Activated CD4-positive, alpha-beta memory T cell treated with anti-CD3 and anti-CD28 coated beads, Interleukin-2, amount 10 ng/mL, durations not matched to agents 7 days and 5 days (primary cell): ENCODE measurements around the gene TNFSF13. TPM values are rescaled to one million over a fixed set of nuclear protein-coding genes. Genes with fewer than 3 reads are reported as not detected.

ENCODE experiments used
- CTCF ChIA-PET: fragments of 350-600 bp; sonication (Branson Sonifier 250); formaldehyde crosslinking; loops from one replicate; lab custom pipeline; 2021; ENCODE audit warnings: antibody characterized with exemption, inconsistent platforms; lab: Charles Lee
- POLR2A ChIA-PET: fragments of 350-600 bp; sonication (Branson Sonifier 250); formaldehyde crosslinking; loops from one replicate; lab custom pipeline; 2021; ENCODE audit warnings: antibody characterized with exemption; lab: Charles Lee
- DNase-seq: peaks from one replicate; pipeline ENCODE4 v3.0.0-alpha.2; 2020
- H3K27ac Mint-ChIP-seq: one replicate; pipeline ENCODE4 v1.8.0; 2021; ENCODE audit warnings: mild to moderate bottlenecking, mixed read lengths
- H3K27me3 Mint-ChIP-seq: one replicate; pipeline ENCODE4 v1.8.0; 2021; ENCODE audit warnings: mixed read lengths
- H3K36me3 Mint-ChIP-seq: one replicate; pipeline ENCODE4 v1.8.0; 2021; ENCODE audit warnings: low read depth, mixed read lengths
- H3K4me1 Mint-ChIP-seq: one replicate; pipeline ENCODE4 v1.8.0; 2021; ENCODE audit warnings: mixed read lengths
- H3K4me3 Mint-ChIP-seq: one replicate; pipeline ENCODE4 v1.8.0; 2021; ENCODE audit warnings: mild to moderate bottlenecking, mixed read lengths
- H3K9me3 Mint-ChIP-seq: one replicate; pipeline ENCODE4 v1.8.0; 2021; ENCODE audit warnings: mixed read lengths
- total RNA-seq, 2 experiments: library from RNA; stranded (reverse); gene quantifications; one replicate each; pipeline ENCODE4 v1.2.3, GENCODE V29; 2021

Gene TNFSF13
- total RNA-seq, 2 experiments from 2014 or later: 1.8 to 2.0 TPM

- ChIA-PET CTCF (interaction anchor here (1.3 kb wide), 1 partner anchor 111 kb away, joined by 3 read pairs; the partner anchor contains the start of gene TP53), POLR2A (interaction anchor here (1.2 to 9.3 kb wide), 5 partner anchors 7 to 111 kb away, joined by 3 to 169 read pairs (median 80); partner anchors contain the start of genes CD68, MPDU1, SENP3 and SOX15)
- Mint-ChIP-seq H3K27me3 (no peaks in the 10 kb centered on the region), H3K27ac (peak overlapping the region; percentile 50), H3K4me1 (peaks cover 87% of the 10 kb centered on the region), H3K36me3 (peaks cover 89% of the 10 kb centered on the region), H3K9me3 (no peaks in the 10 kb centered on the region), H3K4me3 (peak overlapping the region; percentile 93)
- no peak for DNase-seq
These were observed 17.9 kb downstream of the TNFSF13 start for GRCh38 chr17:7576432-7576937.

- peaks cover 86% of the 10 kb centered on the region for H3K36me3 Mint-ChIP-seq
These were observed 19.0 kb downstream of the TNFSF13 start for GRCh38 chr17:7577327-7578199.

GRCh38 chr17:7579001-7579833 is 20.7 kb downstream of the TNFSF13 start, which contains the start of gene CD68:
Gene CD68, plus strand, starts transcription at chr17:7579638. Its CDS starts 40 bp downstream, at chr17:7579678.
- no peaks in the 10 kb centered on the region for H3K9me3 Mint-ChIP-seq
- peaks cover 88% of the 10 kb centered on the region for H3K4me1 Mint-ChIP-seq
- peaks cover 74% of the 10 kb centered on the region for H3K36me3 Mint-ChIP-seq
- POLR2A ChIA-PET: interaction anchor here (0.7 to 8.7 kb wide), 10 partner anchors 7 to 243 kb away, joined by 3 to 169 read pairs (median 4); partner anchors contain the start of genes ACAP1, POLR2A, SOX15 and TP53
- no peaks in the 10 kb centered on the region for H3K27me3 Mint-ChIP-seq
- CTCF ChIA-PET: interaction anchor here (0.6 to 2.3 kb wide), 4 partner anchors 18 to 281 kb away, joined by 3 to 11 read pairs (median 7); partner anchors contain the start of genes SENP3, TP53 and WRAP53
- peak; percentile 73 for DNase-seq
- H3K4me3 Mint-ChIP-seq: peak within 1 kb of the TSS; percentile 68
- peak within 1 kb of the TSS; percentile 92 for H3K27ac Mint-ChIP-seq

More at GRCh38 chr17:7577327-7578199, 19.0 kb downstream of the TNFSF13 start:
- no peaks in the 10 kb centered on the region for H3K9me3 Mint-ChIP-seq
- CTCF ChIA-PET: no interaction called here
- no peaks in the 10 kb centered on the region for H3K27me3 Mint-ChIP-seq
- peaks cover 87% of the 10 kb centered on the region for H3K4me1 Mint-ChIP-seq
- POLR2A ChIA-PET: interaction anchor here (1.2 to 9.3 kb wide), 5 partner anchors 8 to 110 kb away, joined by 3 to 88 read pairs (median 4); partner anchors contain the start of genes SOX15, TP53 and WRAP53
- H3K27ac Mint-ChIP-seq: peak overlapping the region; percentile 92
- DNase-seq: no peak
- peak overlapping the region; percentile 5 for H3K4me3 Mint-ChIP-seq

GRCh38 chr17:7579834-7580603 is 21.5 kb downstream of the TNFSF13 start:
- no peaks in the 10 kb centered on the region for H3K27me3 Mint-ChIP-seq
- no peak for DNase-seq
- ChIA-PET CTCF (interaction anchor here (1.2 to 2.3 kb wide), 5 partner anchors 9 to 107 kb away, joined by 3 to 11 read pairs (median 5); partner anchors contain the start of genes FXR2, SENP3, SOX15 and TP53), POLR2A (interaction anchor here (0.7 to 8.7 kb wide), 11 partner anchors 7 to 244 kb away, joined by 3 to 169 read pairs (median 4); partner anchors contain the start of genes ACAP1, POLR2A, SENP3 and SOX15)
- peak overlapping the region; percentile 92 for H3K27ac Mint-ChIP-seq
- H3K36me3 Mint-ChIP-seq: peaks cover 66% of the 10 kb centered on the region
- H3K4me1 Mint-ChIP-seq: peaks cover 86% of the 10 kb centered on the region
- no peaks in the 10 kb centered on the region for H3K9me3 Mint-ChIP-seq
- H3K4me3 Mint-ChIP-seq: peak overlapping the region; percentile 68

- Mint-ChIP-seq H3K27me3 (no peaks in the 10 kb centered on the region), H3K27ac (peak overlapping the region; percentile 92), H3K36me3 (peaks cover 62% of the 10 kb centered on the region), H3K9me3 (no peaks in the 10 kb centered on the region), H3K4me3 (peak overlapping the region; percentile 52), H3K4me1 (peaks cover 86% of the 10 kb centered on the region)
- no peak for DNase-seq
- ChIA-PET CTCF (interaction anchor here (1.2 to 2.3 kb wide), 5 partner anchors 9 to 106 kb away, joined by 3 to 11 read pairs (median 5); partner anchors contain the start of genes FXR2, SENP3, SOX15 and TP53), POLR2A (interaction anchor here (0.9 to 8.7 kb wide), 6 partner anchors 8 to 105 kb away, joined by 3 to 169 read pairs (median 10); partner anchors contain the start of genes POLR2A, SENP3, SOX15 and TP53)
These were observed 22.3 kb downstream of the TNFSF13 start for GRCh38 chr17:7580604-7581575.

GRCh38 chr17:7582396-7583252 is 24.1 kb downstream of the TNFSF13 start:
- peaks cover 54% of the 10 kb centered on the region for H3K36me3 Mint-ChIP-seq
- H3K27ac Mint-ChIP-seq: peak overlapping the region; percentile 99
- DNase-seq: no peak
- no peaks in the 10 kb centered on the region for H3K9me3 Mint-ChIP-seq
- no peaks in the 10 kb centered on the region for H3K27me3 Mint-ChIP-seq
- ChIA-PET CTCF (interaction anchor here (2.1 to 4.1 kb wide), 5 partner anchors 8 to 536 kb away, joined by 4 to 29 read pairs (median 14); partner anchors contain the start of genes ALOXE3, SENP3, TMEM102 and TP53), POLR2A (interaction anchor here (0.9 to 8.7 kb wide), 18 partner anchors 10 to 574 kb away, joined by 3 to 169 read pairs (median 11); partner anchors contain the start of genes ACADVL, ACAP1, DLG4 and FXR2)
- H3K4me3 Mint-ChIP-seq: peak overlapping the region; percentile 97
- peaks cover 76% of the 10 kb centered on the region for H3K4me1 Mint-ChIP-seq

- POLR2A ChIA-PET: interaction anchor here (0.7 to 8.7 kb wide), 37 partner anchors 11 to 664 kb away, joined by 3 to 169 read pairs (median 5); partner anchors contain the start of genes ACADVL, ACAP1, CTC1 and DLG4
- DNase-seq: peak; percentile 96
- Mint-ChIP-seq H3K36me3 (peaks cover 53% of the 10 kb centered on the region), H3K27me3 (no peaks in the 10 kb centered on the region), H3K4me3 (peak within 1 kb of the TSS; percentile 97), H3K9me3 (no peaks in the 10 kb centered on the region), H3K27ac (peak within 1 kb of the TSS; percentile 99), H3K4me1 (peaks cover 68% of the 10 kb centered on the region)
- CTCF ChIA-PET: interaction anchor here (1.1 to 4.1 kb wide), 10 partner anchors 9 to 535 kb away, joined by 3 to 29 read pairs (median 7); partner anchors contain the start of genes ALOXE3, SAT2, SENP3 and TMEM102
These were observed 24.9 kb downstream of the TNFSF13 start, which contains the start of gene MPDU1 for GRCh38 chr17:7583253-7584109. Gene MPDU1, plus strand, starts transcription at chr17:7583852. Its CDS starts 11 bp downstream, at chr17:7583863.

- Mint-ChIP-seq H3K27ac (no peak overlapping the region), H3K27me3 (no peaks in the 10 kb centered on the region), H3K36me3 (peaks cover 39% of the 10 kb centered on the region), H3K4me3 (no peak overlapping the region), H3K4me1 (peaks cover 38% of the 10 kb centered on the region), H3K9me3 (no peaks in the 10 kb centered on the region)
- ChIA-PET POLR2A (interaction anchor here (5.1 to 8.7 kb wide), 2 partner anchors 14 to 100 kb away, joined by 129 to 169 read pairs; partner anchors contain the start of genes TP53 and WRAP53), CTCF (interaction anchor here (0.9 to 4.1 kb wide), 5 partner anchors 8 to 231 kb away, joined by 4 to 29 read pairs (median 5); partner anchors contain the start of genes SENP3, TP53 and WRAP53)
- no peak for DNase-seq
These were observed 28.3 kb downstream of the TNFSF13 start for GRCh38 chr17:7586673-7587419.
